Muscle of arm (tissue), 12 donors: ENCODE data around the gene ALOX15. TPM values are rescaled to one million over a fixed set of nuclear protein-coding genes. Genes with fewer than 3 reads are reported as not detected.

Source experiments
- polyA plus RNA-seq, 12 donors: library from polyadenylated mRNA; unstranded; fragments of 120-200 nt; gene quantifications; one replicate each; pipeline ENCODE4 v1.2.1, GENCODE V29; 2013; ENCODE audit not compliant: insufficient read length in 12 of 12

Gene ALOX15
- polyA plus RNA-seq, 12 donors = 0.19 to 2.0 (median 0.41) TPM; not detected in 2

Other genes starting within 250 kb of the ALOX15 start
- gene SPNS3, start 207.7 kb downstream of the ALOX15 start, polyA plus RNA-seq = 1 to 10 TPM in 1 of 12 donors, under 1 TPM in 9, not detected in 2; 0.12 to 1.7 (median 0.41) TPM
- gene SPNS2, start 142.8 kb downstream of the ALOX15 start, polyA plus RNA-seq = 10 to 100 TPM in 2 of 12 donors, 1 to 10 TPM in 9, not detected in 1; 3.7 to 20.1 (median 6.2) TPM
- 10 to 100 TPM in 11 of 12 donors, not detected in 1; 22.4 to 77.3 (median 29.3) TPM for gene MYBBP1A, start 86.3 kb downstream of the ALOX15 start, polyA plus RNA-seq
- gene GGT6, start 81.1 kb downstream of the ALOX15 start, polyA plus RNA-seq = 1 to 10 TPM in 3 of 12 donors, under 1 TPM in 4, not detected in 5; 0.11 to 6.4 (median 0.34) TPM
- 100 to 1,000 TPM in 5 of 12 donors, 10 to 100 TPM in 6, not detected in 1; 48.5 to 198 (median 98.3) TPM for gene SMTNL2, start 57.1 kb downstream of the ALOX15 start, polyA plus RNA-seq
- gene PELP1, start 62.5 kb upstream of the ALOX15 start, polyA plus RNA-seq = 10 to 100 TPM in 11 of 12 donors, not detected in 1; 26.2 to 56.6 (median 28.7) TPM
- gene ARRB2, start 69.0 kb upstream of the ALOX15 start, polyA plus RNA-seq = 10 to 100 TPM in 11 of 12 donors, not detected in 1; 14.4 to 42.1 (median 18.9) TPM
- gene MED11, start 89.8 kb upstream of the ALOX15 start, polyA plus RNA-seq = 10 to 100 TPM in 11 of 12 donors, not detected in 1; 15.7 to 30.1 (median 16.5) TPM
- gene ZMYND15, start 98.2 kb upstream of the ALOX15 start, polyA plus RNA-seq = under 1 TPM in 10 of 12 donors, not detected in 2; 0.08 to 0.68 (median 0.26) TPM
- 10 to 100 TPM in 1 of 12 donors, 1 to 10 TPM in 9, not detected in 2; 3.6 to 10.6 (median 4.4) TPM for gene CXCL16, start 98.2 kb upstream of the ALOX15 start, polyA plus RNA-seq
- under 1 TPM in 1 of 12 donors, not detected in 11; 0.43 TPM for gene TM4SF5, start 130.2 kb upstream of the ALOX15 start, polyA plus RNA-seq
- 10 to 100 TPM in 1 of 12 donors, 1 to 10 TPM in 8, under 1 TPM in 1, not detected in 2; 0.86 to 10.1 (median 5.1) TPM for gene VMO1, start 144.7 kb upstream of the ALOX15 start, polyA plus RNA-seq
- gene GLTPD2, start 147.3 kb upstream of the ALOX15 start, polyA plus RNA-seq = 1 to 10 TPM in 1 of 12 donors, under 1 TPM in 9, not detected in 2; 0.35 to 1.1 (median 0.51) TPM
- 100 to 1,000 TPM in 1 of 12 donors, 10 to 100 TPM in 10, not detected in 1; 54.7 to 102 (median 94.2) TPM for gene PSMB6, start 154.5 kb upstream of the ALOX15 start, polyA plus RNA-seq
- 10 to 100 TPM in 11 of 12 donors, not detected in 1; 19.6 to 47.2 (median 24.1) TPM for gene PLD2, start 165.5 kb upstream of the ALOX15 start, polyA plus RNA-seq
- 10 to 100 TPM in 11 of 12 donors, not detected in 1; 21.5 to 61.5 (median 28.0) TPM for gene MINK1, start 191.7 kb upstream of the ALOX15 start, polyA plus RNA-seq